ENCODE results near the gene CPTP.

The CPTP gene

GRCh38 chr1:1303736-1304135 lies 20.9 kb upstream of the CPTP start:
- H3K27ac ChIP-seq (ENCODE audit: insufficient read depth in 1 of 2, low read depth in 1 of 2, low read length in 2 of 2, poor library complexity in 1 of 2, severe bottlenecking in 2 of 2) = no peak overlapping the region
- 96% methylated on average over 13 of the region's 13 CpGs for WGBS (ENCODE audit: insufficient coverage)
- H3K36me3 ChIP-seq (ENCODE audit: control insufficient read depth in 4 of 4, insufficient read depth in 4 of 4, low read length in 3 of 4) = peaks cover 0 to 7% (median 0%) of the 10 kb centered on the region in 4 experiments
- no peak overlapping the region for H3K4me3 ChIP-seq (ENCODE audit: control insufficient read depth in 1 of 7, extremely low read depth in 1 of 7, insufficient read depth in 4 of 7, low read depth in 2 of 7, low read length in 6 of 7)
- H3K4me1 ChIP-seq (ENCODE audit: control extremely low read depth in 1 of 4, control insufficient read depth in 4 of 4, insufficient read depth in 4 of 4, low read length in 3 of 4) = peaks cover 4 to 44% (median 39%) of the 10 kb centered on the region in 4 experiments
- ChIA-PET POLR2A (no interaction called here), CTCF (interaction anchor here (1.2 kb wide), 1 partner anchor 11 kb away, joined by 3 read pairs; no protein-coding TSS in a partner anchor)
- no peak for DNase-seq
- no peaks in the 10 kb centered on the region for H3K9me3 ChIP-seq (ENCODE audit: control extremely low read depth in 1 of 5, control insufficient read depth in 4 of 5, insufficient read depth in 2 of 5, low read depth in 1 of 5, low read length in 4 of 5)
- no peaks in the 10 kb centered on the region for H3K27me3 ChIP-seq (replicated peaks in 2 of 5; ENCODE audit: control insufficient read depth in 4 of 5, insufficient read depth in 5 of 5, low read length in 4 of 5)

- H3K9me3 ChIP-seq (ENCODE audit: control extremely low read depth in 1 of 5, control insufficient read depth in 4 of 5, insufficient read depth in 2 of 5, low read depth in 1 of 5, low read length in 4 of 5) = no peaks in the 10 kb centered on the region
- no peak for DNase-seq
- peak overlapping the region in 6 of 7 experiments; percentile 50 to 88 (median 82) for H3K4me3 ChIP-seq (ENCODE audit: control insufficient read depth in 1 of 7, extremely low read depth in 1 of 7, insufficient read depth in 4 of 7, low read depth in 2 of 7, low read length in 6 of 7)
- CTCF ChIA-PET = interaction anchor here (1.1 to 1.4 kb wide), 2 partner anchors 14 to 20 kb away, joined by 4 read pairs; no protein-coding TSS in a partner anchor
- H3K4me1 ChIP-seq (ENCODE audit: control extremely low read depth in 1 of 4, control insufficient read depth in 4 of 4, insufficient read depth in 4 of 4, low read length in 3 of 4) = peaks cover 4 to 53% (median 48%) of the 10 kb centered on the region in 4 experiments
- WGBS (ENCODE audit: insufficient coverage) = 35% methylated on average over 25 of the region's 29 CpGs
- POLR2A ChIA-PET = interaction anchor here (0.6 to 0.7 kb wide), 2 partner anchors 9 to 106 kb away, joined by 3 read pairs; no protein-coding TSS in a partner anchor
- peaks cover 0 to 8% (median under 1%) of the 10 kb centered on the region in 4 experiments for H3K36me3 ChIP-seq (ENCODE audit: control insufficient read depth in 4 of 4, insufficient read depth in 4 of 4, low read length in 3 of 4)
- H3K27me3 ChIP-seq (replicated peaks in 2 of 5; ENCODE audit: control insufficient read depth in 4 of 5, insufficient read depth in 5 of 5, low read length in 4 of 5) = no peaks in the 10 kb centered on the region
- peak overlapping the region in 1 of 2 experiments; percentile 76 for H3K27ac ChIP-seq (ENCODE audit: insufficient read depth in 1 of 2, low read depth in 1 of 2, low read length in 2 of 2, poor library complexity in 1 of 2, severe bottlenecking in 2 of 2)
Measured at GRCh38 chr1:1304331-1305299, 20.0 kb upstream of the CPTP start.

GRCh38 chr1:1305300-1306069 lies 19.1 kb upstream of the CPTP start:
- ChIA-PET CTCF (interaction anchor here (0.6 to 1.4 kb wide), 3 partner anchors 15 to 484 kb away, joined by 3 to 4 read pairs (median 4); no protein-coding TSS in a partner anchor), POLR2A (interaction anchor here (0.6 to 0.7 kb wide), 2 partner anchors 10 to 107 kb away, joined by 3 read pairs; no protein-coding TSS in a partner anchor)

DNA sequence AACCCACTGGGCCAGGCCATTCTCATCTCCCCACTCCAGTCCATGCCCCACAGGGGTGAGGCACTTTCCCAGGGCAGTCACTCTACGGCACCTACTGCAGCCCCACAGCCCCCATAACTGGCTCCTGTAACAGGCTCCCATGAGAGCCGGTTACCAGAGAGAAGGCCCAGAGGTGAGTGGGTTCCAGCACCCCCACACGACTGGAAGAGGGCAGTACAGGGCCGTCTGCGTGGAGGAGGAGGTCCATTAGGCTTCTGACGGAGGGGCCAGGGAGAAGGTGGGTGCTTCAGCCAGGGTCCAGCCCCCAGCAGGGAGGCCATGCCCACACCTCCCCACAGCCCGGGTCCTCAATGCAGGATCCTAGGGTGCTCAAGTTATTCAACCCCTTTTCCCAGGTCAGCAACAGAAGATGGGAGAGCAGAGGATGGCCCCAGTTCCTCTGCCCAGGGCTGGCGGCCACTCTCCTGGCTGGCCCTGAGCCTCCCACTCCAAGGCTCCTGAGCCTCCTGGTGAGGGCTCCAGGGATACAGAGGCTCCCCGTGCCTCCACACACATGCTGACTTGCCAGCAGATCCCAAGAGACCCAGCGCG lies 18.4 kb upstream of the CPTP start:
- Histone ChIP-seq H3K4me3 (ENCODE audit: control insufficient read depth in 1 of 7, extremely low read depth in 1 of 7, insufficient read depth in 4 of 7, low read depth in 2 of 7, low read length in 6 of 7) (peak overlapping the region in 6 of 7 experiments; percentile 55 to 88 (median 82)), H3K27ac (ENCODE audit: insufficient read depth in 1 of 2, low read depth in 1 of 2, low read length in 2 of 2, poor library complexity in 1 of 2, severe bottlenecking in 2 of 2) (peak overlapping the region in 1 of 2 experiments; percentile 76), H3K9me3 (ENCODE audit: control extremely low read depth in 1 of 5, control insufficient read depth in 4 of 5, insufficient read depth in 2 of 5, low read depth in 1 of 5, low read length in 4 of 5) (no peaks in the 10 kb centered on the region), H3K27me3 (replicated peaks in 2 of 5; ENCODE audit: control insufficient read depth in 4 of 5, insufficient read depth in 5 of 5, low read length in 4 of 5) (no peaks in the 10 kb centered on the region), H3K4me1 (ENCODE audit: control extremely low read depth in 1 of 4, control insufficient read depth in 4 of 4, insufficient read depth in 4 of 4, low read length in 3 of 4) (peaks cover 4 to 55% (median 51%) of the 10 kb centered on the region in 4 experiments), H3K36me3 (ENCODE audit: control insufficient read depth in 4 of 4, insufficient read depth in 4 of 4, low read length in 3 of 4) (peaks cover 0 to 19% (median 9%) of the 10 kb centered on the region in 4 experiments)
- WGBS (ENCODE audit: insufficient coverage) = 37% methylated on average over 9 of the region's 11 CpGs
- DNase-seq = peak in 2 of 3 donors; percentile 43 to 57
- POLR2A ChIA-PET = no interaction called here
- CTCF ChIA-PET = interaction anchor here (0.6 to 1.1 kb wide), 2 partner anchors 16 to 483 kb away, joined by 3 to 4 read pairs; no protein-coding TSS in a partner anchor

More at GRCh38 chr1:1305300-1306069, 19.1 kb upstream of the CPTP start:
- peak; percentile 82 to 94 (median 93) for DNase-seq
- Histone ChIP-seq H3K9me3 (ENCODE audit: control extremely low read depth in 1 of 5, control insufficient read depth in 4 of 5, insufficient read depth in 2 of 5, low read depth in 1 of 5, low read length in 4 of 5) (no peaks in the 10 kb centered on the region), H3K4me1 (ENCODE audit: control extremely low read depth in 1 of 4, control insufficient read depth in 4 of 4, insufficient read depth in 4 of 4, low read length in 3 of 4) (peaks cover 4 to 55% (median 51%) of the 10 kb centered on the region in 4 experiments), H3K36me3 (ENCODE audit: control insufficient read depth in 4 of 4, insufficient read depth in 4 of 4, low read length in 3 of 4) (peaks cover 0 to 13% (median 6%) of the 10 kb centered on the region in 4 experiments), H3K27ac (ENCODE audit: insufficient read depth in 1 of 2, low read depth in 1 of 2, low read length in 2 of 2, poor library complexity in 1 of 2, severe bottlenecking in 2 of 2) (peak overlapping the region in 1 of 2 experiments; percentile 76), H3K4me3 (ENCODE audit: control insufficient read depth in 1 of 7, extremely low read depth in 1 of 7, insufficient read depth in 4 of 7, low read depth in 2 of 7, low read length in 6 of 7) (peak overlapping the region; percentile 27 to 88 (median 80)), H3K27me3 (replicated peaks in 2 of 5; ENCODE audit: control insufficient read depth in 4 of 5, insufficient read depth in 5 of 5, low read length in 4 of 5) (no peaks in the 10 kb centered on the region)
- 1% methylated on average over 23 of the region's 25 CpGs for WGBS (ENCODE audit: insufficient coverage)

GRCh38 chr1:1306661-1307260 lies 17.8 kb upstream of the CPTP start:
- Histone ChIP-seq H3K4me3 (ENCODE audit: control insufficient read depth in 1 of 7, extremely low read depth in 1 of 7, insufficient read depth in 4 of 7, low read depth in 2 of 7, low read length in 6 of 7) (peak overlapping the region; percentile 35 to 88 (median 80)), H3K27ac (ENCODE audit: insufficient read depth in 1 of 2, low read depth in 1 of 2, low read length in 2 of 2, poor library complexity in 1 of 2, severe bottlenecking in 2 of 2) (peak overlapping the region in 1 of 2 experiments; percentile 49), H3K4me1 (ENCODE audit: control extremely low read depth in 1 of 4, control insufficient read depth in 4 of 4, insufficient read depth in 4 of 4, low read length in 3 of 4) (peaks cover 4 to 55% (median 51%) of the 10 kb centered on the region in 4 experiments), H3K36me3 (ENCODE audit: control insufficient read depth in 4 of 4, insufficient read depth in 4 of 4, low read length in 3 of 4) (peaks cover 2 to 25% (median 14%) of the 10 kb centered on the region in 4 experiments), H3K9me3 (ENCODE audit: control extremely low read depth in 1 of 5, control insufficient read depth in 4 of 5, insufficient read depth in 2 of 5, low read depth in 1 of 5, low read length in 4 of 5) (no peaks in the 10 kb centered on the region), H3K27me3 (replicated peaks in 2 of 5; ENCODE audit: control insufficient read depth in 4 of 5, insufficient read depth in 5 of 5, low read length in 4 of 5) (no peaks in the 10 kb centered on the region)
- POLR2A ChIA-PET = no interaction called here
- CTCF ChIA-PET = no interaction called here
- DNase-seq = no peak
- WGBS (ENCODE audit: insufficient coverage) = 59% methylated on average over 25 of the region's 27 CpGs

DNA sequence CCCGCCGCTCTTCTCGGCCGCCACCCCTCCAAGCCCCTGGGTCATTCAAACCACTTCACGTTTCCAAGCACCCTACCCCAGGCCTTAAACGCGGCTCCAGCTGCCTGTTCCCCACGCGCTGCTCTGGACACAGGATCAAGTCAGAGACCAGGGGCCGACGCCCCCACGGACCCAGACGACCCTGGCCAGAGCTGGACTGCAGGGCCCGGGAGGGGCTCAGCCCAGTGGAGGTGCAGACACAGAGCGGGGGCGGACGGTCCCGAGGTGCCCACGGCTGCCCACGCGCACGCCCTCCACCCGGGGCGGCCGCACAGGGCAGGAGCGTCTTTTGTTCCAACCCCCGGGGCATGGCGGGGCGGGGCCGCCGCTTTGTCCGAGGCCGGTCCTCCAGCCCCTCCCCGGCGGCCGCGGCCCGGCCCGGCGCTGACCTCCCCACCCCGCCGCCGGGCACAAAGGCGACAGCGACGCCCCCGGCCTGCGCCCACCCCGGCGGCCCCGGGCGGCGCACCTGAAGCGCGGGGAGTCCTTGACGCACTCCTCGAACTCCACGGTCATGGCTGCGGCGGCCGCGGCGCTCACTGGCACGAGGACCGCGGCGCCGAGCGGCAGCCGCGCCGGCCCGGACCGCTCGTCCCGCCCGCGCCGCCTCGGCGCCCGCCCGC lies 17.2 kb upstream of the CPTP start:
- H3K36me3 ChIP-seq (ENCODE audit: control insufficient read depth in 4 of 4, insufficient read depth in 4 of 4, low read length in 3 of 4) = peaks cover 3 to 31% (median 17%) of the 10 kb centered on the region in 4 experiments
- peak overlapping the region; percentile 35 to 88 (median 80) for H3K4me3 ChIP-seq (ENCODE audit: control insufficient read depth in 1 of 7, extremely low read depth in 1 of 7, insufficient read depth in 4 of 7, low read depth in 2 of 7, low read length in 6 of 7)
- ChIA-PET CTCF (no interaction called here), POLR2A (no interaction called here)
- H3K4me1 ChIP-seq (ENCODE audit: control extremely low read depth in 1 of 4, control insufficient read depth in 4 of 4, insufficient read depth in 4 of 4, low read length in 3 of 4) = peaks cover 4 to 55% (median 51%) of the 10 kb centered on the region in 4 experiments
- H3K27ac ChIP-seq (ENCODE audit: insufficient read depth in 1 of 2, low read depth in 1 of 2, low read length in 2 of 2, poor library complexity in 1 of 2, severe bottlenecking in 2 of 2) = peak overlapping the region in 1 of 2 experiments; percentile 49
- no peaks in the 10 kb centered on the region for H3K27me3 ChIP-seq (replicated peaks in 2 of 5; ENCODE audit: control insufficient read depth in 4 of 5, insufficient read depth in 5 of 5, low read length in 4 of 5)
- no peak for DNase-seq
- under 1% methylated on average over 68 of the region's 83 CpGs for WGBS (ENCODE audit: insufficient coverage)
- no peaks in the 10 kb centered on the region for H3K9me3 ChIP-seq (ENCODE audit: control extremely low read depth in 1 of 5, control insufficient read depth in 4 of 5, insufficient read depth in 2 of 5, low read depth in 1 of 5, low read length in 4 of 5)
